PFSK-1 (cell line): ENCODE results near the gene NFE2. TPM values are rescaled to one million over a fixed set of nuclear protein-coding genes. Genes with fewer than 3 reads are reported as not detected.

Source experiments
- FOXP2 ChIP-seq: optimal IDR thresholded peaks from 2 replicates; pipeline ENCODE3; 2011; ENCODE audit warnings: borderline replicate concordance, control low read depth, inconsistent platforms; ENCODE audit not compliant: insufficient read depth; ENCODE audit errors: extremely low read length, extremely low read depth
- POLR2AphosphoS5 ChIP-seq: IDR thresholded peaks from 2 replicates; pipeline ENCODE4 v1.6.1; 2012; ENCODE audit warnings: low read depth, mild to moderate bottlenecking, control low read depth, low read length, moderate library complexity
- SIN3A ChIP-seq: IDR thresholded peaks from 2 replicates; pipeline ENCODE4 v1.6.1; 2012; ENCODE audit warnings: mild to moderate bottlenecking, low read length, moderate library complexity, borderline replicate concordance; ENCODE audit not compliant: insufficient read depth
- TAF1 ChIP-seq: IDR thresholded peaks from 2 replicates; pipeline ENCODE4 v1.6.1; 2012; ENCODE audit warnings: low read length, control low read depth, borderline replicate concordance; ENCODE audit not compliant: insufficient read depth
- polyA plus RNA-seq: library from polyadenylated mRNA; unstranded; fragments of >200 nt; gene quantifications from one replicate; pipeline ENCODE4 v1.2.1, GENCODE V29; 2012; ENCODE audit warnings: low read depth, missing spikeins; ENCODE audit not compliant: insufficient read length
- TF ChIP-seq, protein P1 (sequence below), 2 experiments: IDR thresholded peaks; 2 replicates each; pipeline versions ENCODE4 v1.6.1 to v1.8.0; 2011 to 2012; ENCODE audit warnings: low read depth in 2 of 2, low read length in 2 of 2, control low read depth in 1 of 2, inconsistent platforms in 1 of 2, mild to moderate bottlenecking in 1 of 2, moderate library complexity in 1 of 2; ENCODE audit not compliant: insufficient read depth in 1 of 2

The NFE2 gene
- polyA plus RNA-seq: not detected

DNA sequence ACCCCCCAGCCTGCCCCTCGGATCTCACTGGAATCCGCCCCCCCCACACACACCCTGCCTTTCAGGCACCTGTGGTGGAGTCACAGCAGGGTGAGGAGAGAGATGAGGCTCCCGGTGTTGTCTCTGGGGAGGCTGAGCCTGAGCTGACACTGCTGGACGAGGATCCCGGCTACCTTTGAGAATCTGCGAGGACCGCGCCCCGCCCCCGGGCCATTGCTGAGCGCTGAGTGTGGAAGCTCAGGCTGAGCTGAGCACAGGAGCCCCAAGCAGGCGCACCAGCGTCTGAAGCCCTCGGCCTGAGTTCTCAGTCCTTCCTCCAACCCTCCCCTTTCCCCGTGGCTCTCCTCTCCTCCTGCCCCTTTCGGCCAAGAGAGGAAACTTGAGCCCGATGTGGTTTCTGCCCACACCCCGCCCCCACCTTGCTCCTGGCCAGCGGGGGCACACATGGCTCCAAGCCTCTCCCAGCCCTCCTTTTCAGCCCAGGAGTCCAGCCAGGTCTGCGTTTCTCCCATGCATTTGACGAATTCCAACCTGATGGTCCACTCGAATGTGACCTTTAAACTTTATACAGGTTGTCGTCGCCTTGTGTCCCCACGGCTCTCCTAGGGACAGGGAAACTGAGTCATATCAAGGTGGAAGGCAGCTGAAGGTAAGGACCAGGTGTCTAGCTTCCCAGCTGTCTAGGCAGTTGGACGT lies at the start of gene NFE2:
NFE2 (minus strand) TSS at position 284 of the 696 bp plus-strand sequence. CDS start 5,767 bp downstream, outside the sequence.
- TF ChIP-seq TAF1: no peak
- no peak for TF ChIP-seq FOXP2
- no peak for TF ChIP-seq POLR2AphosphoS5
- no peak for TF ChIP-seq SIN3A
- TF ChIP-seq, protein P1, sequence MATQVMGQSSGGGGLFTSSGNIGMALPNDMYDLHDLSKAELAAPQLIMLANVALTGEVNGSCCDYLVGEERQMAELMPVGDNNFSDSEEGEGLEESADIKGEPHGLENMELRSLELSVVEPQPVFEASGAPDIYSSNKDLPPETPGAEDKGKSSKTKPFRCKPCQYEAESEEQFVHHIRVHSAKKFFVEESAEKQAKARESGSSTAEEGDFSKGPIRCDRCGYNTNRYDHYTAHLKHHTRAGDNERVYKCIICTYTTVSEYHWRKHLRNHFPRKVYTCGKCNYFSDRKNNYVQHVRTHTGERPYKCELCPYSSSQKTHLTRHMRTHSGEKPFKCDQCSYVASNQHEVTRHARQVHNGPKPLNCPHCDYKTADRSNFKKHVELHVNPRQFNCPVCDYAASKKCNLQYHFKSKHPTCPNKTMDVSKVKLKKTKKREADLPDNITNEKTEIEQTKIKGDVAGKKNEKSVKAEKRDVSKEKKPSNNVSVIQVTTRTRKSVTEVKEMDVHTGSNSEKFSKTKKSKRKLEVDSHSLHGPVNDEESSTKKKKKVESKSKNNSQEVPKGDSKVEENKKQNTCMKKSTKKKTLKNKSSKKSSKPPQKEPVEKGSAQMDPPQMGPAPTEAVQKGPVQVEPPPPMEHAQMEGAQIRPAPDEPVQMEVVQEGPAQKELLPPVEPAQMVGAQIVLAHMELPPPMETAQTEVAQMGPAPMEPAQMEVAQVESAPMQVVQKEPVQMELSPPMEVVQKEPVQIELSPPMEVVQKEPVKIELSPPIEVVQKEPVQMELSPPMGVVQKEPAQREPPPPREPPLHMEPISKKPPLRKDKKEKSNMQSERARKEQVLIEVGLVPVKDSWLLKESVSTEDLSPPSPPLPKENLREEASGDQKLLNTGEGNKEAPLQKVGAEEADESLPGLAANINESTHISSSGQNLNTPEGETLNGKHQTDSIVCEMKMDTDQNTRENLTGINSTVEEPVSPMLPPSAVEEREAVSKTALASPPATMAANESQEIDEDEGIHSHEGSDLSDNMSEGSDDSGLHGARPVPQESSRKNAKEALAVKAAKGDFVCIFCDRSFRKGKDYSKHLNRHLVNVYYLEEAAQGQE (IDR thresholded peaks at IDR 0.05; ENCODE audit: insufficient read depth in 1 of 2, low read depth in 2 of 2, low read length in 2 of 2): no peak

DNA sequence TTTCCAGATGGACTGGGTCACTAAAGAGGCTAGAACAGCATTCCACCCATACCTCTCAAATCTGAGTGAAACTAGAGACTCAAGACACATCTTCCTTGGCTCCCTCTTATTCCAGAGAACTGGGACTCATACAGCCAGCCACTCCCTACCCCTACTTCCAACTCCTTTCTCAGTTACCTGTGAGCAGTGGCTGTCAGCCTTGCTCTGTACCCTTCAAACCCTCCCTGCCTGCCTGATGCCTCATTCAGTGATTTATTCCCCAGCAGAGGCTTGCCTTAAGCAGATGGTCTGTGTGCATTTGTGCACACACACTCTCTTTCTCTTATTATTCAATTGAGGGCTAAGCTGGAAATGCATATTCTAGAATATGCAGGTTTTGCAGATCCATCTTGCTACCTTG lies 48.9 kb upstream of the NFE2 start:
- TF ChIP-seq POLR2AphosphoS5 (no peak), FOXP2 (no peak), SIN3A (no peak), TAF1 (no peak)
- TF ChIP-seq, protein P1 (IDR thresholded peaks at IDR 0.05; ENCODE audit: insufficient read depth in 1 of 2, low read depth in 2 of 2, low read length in 2 of 2): no peak

DNA sequence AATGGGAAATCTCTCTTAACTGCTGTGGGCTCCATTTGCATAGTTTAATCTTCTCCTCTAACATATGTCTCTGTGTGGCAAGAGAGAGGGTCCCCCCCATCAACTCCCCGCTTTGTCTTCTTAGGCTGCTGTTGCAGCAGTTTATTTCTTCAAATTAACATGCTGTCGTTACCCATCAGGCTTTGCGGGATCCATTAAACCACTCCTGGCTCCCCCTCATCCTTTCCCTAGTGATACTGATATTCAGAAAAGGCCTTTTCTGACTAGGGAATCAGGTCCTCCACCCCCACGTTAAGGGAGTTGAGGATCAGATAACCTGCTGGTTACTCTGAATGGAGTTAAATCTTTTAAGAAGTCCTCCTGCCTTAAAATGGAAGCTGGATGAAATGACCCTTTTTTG lies 48.2 kb upstream of the NFE2 start:
- no peak for TF ChIP-seq TAF1

GRCh38 chr12:54341378-54342300 lies 40.8 kb upstream of the NFE2 start:
- TF ChIP-seq, protein P1 (IDR thresholded peaks at IDR 0.05; ENCODE audit: insufficient read depth in 1 of 2, low read depth in 2 of 2, low read length in 2 of 2): no peak
- TF ChIP-seq FOXP2: no peak
- no peak for TF ChIP-seq POLR2AphosphoS5
- no peak for TF ChIP-seq SIN3A
- TF ChIP-seq TAF1: no peak

GRCh38 chr12:54340846-54341245 lies 40.0 kb upstream of the NFE2 start:
- TF ChIP-seq, protein P1 (IDR thresholded peaks at IDR 0.05; ENCODE audit: insufficient read depth in 1 of 2, low read depth in 2 of 2, low read length in 2 of 2): no peak
- TF ChIP-seq POLR2AphosphoS5 (no peak), SIN3A (no peak), TAF1 (no peak), FOXP2 (no peak)
